ENCODE measurements around the gene TCF7L2.

The TCF7L2 gene

DNA sequence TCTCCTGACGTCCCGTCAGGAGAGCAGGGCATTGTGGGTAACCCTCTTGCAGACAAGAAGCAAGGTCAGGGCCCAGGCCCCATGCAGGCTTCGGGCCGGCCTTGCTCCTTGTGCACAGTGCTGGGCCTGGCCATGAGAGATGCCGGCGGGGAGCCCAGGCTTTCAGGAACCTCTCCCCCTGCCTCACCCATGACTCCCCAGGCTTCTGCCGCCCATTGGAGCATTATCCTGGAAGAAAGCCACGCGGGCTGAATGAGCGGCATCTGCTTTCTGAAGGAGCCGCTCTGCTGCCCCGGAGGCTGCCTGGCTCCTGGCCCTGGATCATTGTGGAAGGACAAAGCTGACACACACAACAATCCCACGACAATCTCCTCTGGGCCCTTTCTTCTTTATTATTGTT is 233.5 kb downstream of the TCF7L2 start:
- no peak overlapping the region for H3K27ac ChIP-seq (replicated peaks)

GRCh38 chr10:113187063-113187777 is 237.2 kb downstream of the TCF7L2 start:
- H3K27ac ChIP-seq (replicated peaks): no peak overlapping the region
- TF ChIP-seq POLR2AphosphoS5 (IDR thresholded peaks at IDR 0.05; ENCODE audit: low read depth): no peak
- TF ChIP-seq, protein P1, sequence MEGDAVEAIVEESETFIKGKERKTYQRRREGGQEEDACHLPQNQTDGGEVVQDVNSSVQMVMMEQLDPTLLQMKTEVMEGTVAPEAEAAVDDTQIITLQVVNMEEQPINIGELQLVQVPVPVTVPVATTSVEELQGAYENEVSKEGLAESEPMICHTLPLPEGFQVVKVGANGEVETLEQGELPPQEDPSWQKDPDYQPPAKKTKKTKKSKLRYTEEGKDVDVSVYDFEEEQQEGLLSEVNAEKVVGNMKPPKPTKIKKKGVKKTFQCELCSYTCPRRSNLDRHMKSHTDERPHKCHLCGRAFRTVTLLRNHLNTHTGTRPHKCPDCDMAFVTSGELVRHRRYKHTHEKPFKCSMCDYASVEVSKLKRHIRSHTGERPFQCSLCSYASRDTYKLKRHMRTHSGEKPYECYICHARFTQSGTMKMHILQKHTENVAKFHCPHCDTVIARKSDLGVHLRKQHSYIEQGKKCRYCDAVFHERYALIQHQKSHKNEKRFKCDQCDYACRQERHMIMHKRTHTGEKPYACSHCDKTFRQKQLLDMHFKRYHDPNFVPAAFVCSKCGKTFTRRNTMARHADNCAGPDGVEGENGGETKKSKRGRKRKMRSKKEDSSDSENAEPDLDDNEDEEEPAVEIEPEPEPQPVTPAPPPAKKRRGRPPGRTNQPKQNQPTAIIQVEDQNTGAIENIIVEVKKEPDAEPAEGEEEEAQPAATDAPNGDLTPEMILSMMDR (IDR thresholded peaks at IDR 0.05; ENCODE audit: insufficient read depth, low read length): no peak
- TF ChIP-seq SPI1 (IDR thresholded peaks at IDR 0.05; ENCODE audit: borderline replicate concordance, low read depth): no peak
- TF ChIP-seq REST (IDR thresholded peaks at IDR 0.05; ENCODE audit: insufficient replicate concordance, low read depth): no peak
- TF ChIP-seq GABPA (IDR thresholded peaks at IDR 0.05; ENCODE audit: low read depth): no peak
- no peak overlapping the region for H3K4me3 ChIP-seq (replicated peaks; ENCODE audit: insufficient read depth, low read length)
- H3K27me3 ChIP-seq (ENCODE audit: insufficient read depth, poor library complexity, severe bottlenecking): no peaks in the 10 kb centered on the region
- no peak for DNase-seq (ENCODE audit: low read depth in 1 of 2, low spot score in 1 of 2)

More for the DNA sequence above, 233.5 kb downstream of the TCF7L2 start:
- H3K27me3 ChIP-seq (ENCODE audit: insufficient read depth, poor library complexity, severe bottlenecking): no peaks in the 10 kb centered on the region
- H3K4me3 ChIP-seq (replicated peaks; ENCODE audit: insufficient read depth, low read length): no peak overlapping the region
- DNase-seq (ENCODE audit: low read depth in 1 of 2, low spot score in 1 of 2): no peak
- TF ChIP-seq, protein P1 (IDR thresholded peaks at IDR 0.05; ENCODE audit: insufficient read depth, low read length): no peak
- no peak for TF ChIP-seq GABPA (IDR thresholded peaks at IDR 0.05; ENCODE audit: low read depth)
- no peak for TF ChIP-seq REST (IDR thresholded peaks at IDR 0.05; ENCODE audit: insufficient replicate concordance, low read depth)
- no peak for TF ChIP-seq SPI1 (IDR thresholded peaks at IDR 0.05; ENCODE audit: borderline replicate concordance, low read depth)
- no peak for TF ChIP-seq POLR2AphosphoS5 (IDR thresholded peaks at IDR 0.05; ENCODE audit: low read depth)

- H3K4me3 ChIP-seq (replicated peaks; ENCODE audit: insufficient read depth, low read length): no peak overlapping the region
- TF ChIP-seq, protein P1 (IDR thresholded peaks at IDR 0.05; ENCODE audit: insufficient read depth, low read length): no peak
- TF ChIP-seq POLR2AphosphoS5 (IDR thresholded peaks at IDR 0.05; ENCODE audit: low read depth) (no peak), REST (IDR thresholded peaks at IDR 0.05; ENCODE audit: insufficient replicate concordance, low read depth) (no peak), SPI1 (IDR thresholded peaks at IDR 0.05; ENCODE audit: borderline replicate concordance, low read depth) (no peak), GABPA (IDR thresholded peaks at IDR 0.05; ENCODE audit: low read depth) (no peak)
Observed at GRCh38 chr10:113199459-113199858, 249.4 kb downstream of the TCF7L2 start.

More at GRCh38 chr10:113199459-113199858, 249.4 kb downstream of the TCF7L2 start:
- Histone ChIP-seq H3K27ac (replicated peaks) (no peak overlapping the region), H3K27me3 (ENCODE audit: insufficient read depth, poor library complexity, severe bottlenecking) (peaks cover 3% of the 10 kb centered on the region)
- DNase-seq (ENCODE audit: low read depth in 1 of 2, low spot score in 1 of 2): no peak
